Vagina (tissue), 2 donors: ENCODE results near the gene YBX2.

Experiments used
- CTCF ChIP-seq, 3 experiments: fragments of 450-650 bp in 2 of 3; fragments of 200-600 bp in 1 of 3; sonication (generic) in 1 of 3; IDR thresholded peaks; one replicate each; pipeline ENCODE4 v1.5.1; 2017 to 2019; ENCODE audit warnings: antibody characterized with exemption in 3 of 3, mild to moderate bottlenecking in 2 of 3, moderate library complexity in 2 of 3
- POLR2A ChIP-seq, 2 donors: fragments of 450-650 bp; IDR thresholded peaks; one replicate each; pipeline ENCODE4 v1.6.1; 2017; ENCODE audit warnings: antibody characterized with exemption in 2 of 2, mild to moderate bottlenecking in 2 of 2, moderate library complexity in 2 of 2

GRCh38 chr17:7239091-7240027, 55.1 kb downstream of the YBX2 start, which contains the start of gene PHF23:
- TF ChIP-seq POLR2A (IDR thresholded peaks at IDR 0.05), result peak; percentile 8 to 83
- peak in 1 of 3 experiments; percentile 41 for TF ChIP-seq CTCF (IDR thresholded peaks at IDR 0.05)
